ENCODE results near the gene IMPA2.

The IMPA2 gene

DNA sequence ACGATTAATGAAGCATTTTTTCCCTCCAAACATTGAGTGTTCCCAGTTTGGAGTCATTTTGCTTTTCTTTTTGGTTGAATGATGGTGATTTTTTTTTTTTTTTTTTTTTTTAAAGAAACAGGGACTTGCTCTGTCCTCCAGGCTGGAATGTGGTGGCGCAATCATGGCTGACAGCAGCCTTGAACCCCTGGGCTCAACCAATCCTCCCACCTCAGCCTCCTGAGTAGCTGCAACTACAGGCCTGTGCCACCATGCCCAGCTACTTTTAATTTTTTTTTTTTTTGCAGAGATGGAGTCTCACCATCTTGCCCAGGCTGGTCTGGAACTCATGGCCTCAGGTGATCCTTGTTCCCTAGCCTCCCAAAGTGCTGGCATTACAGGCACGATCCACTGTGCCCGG lies 46.2 kb downstream of the IMPA2 start:
- Histone ChIP-seq H3K27ac (ENCODE audit: low read depth, low read length) (no peak overlapping the region), H4K8ac (ENCODE audit: low read depth, low read length) (no peak overlapping the region), H3K9me3 (ENCODE audit: insufficient read depth, low read depth, low read length) (no peaks in the 10 kb centered on the region), H2BK120ac (ENCODE audit: insufficient read depth, low read length, poor library complexity) (no peak overlapping the region), H3K4ac (ENCODE audit: low read depth, low read length) (no peak overlapping the region), H2AFZ (ENCODE audit: insufficient read depth, low read length, poor library complexity) (no peak overlapping the region), H3K36me3 (ENCODE audit: control insufficient read depth in 1 of 2, insufficient read depth in 2 of 2, low read length in 2 of 2) (no peaks in the 10 kb centered on the region), H3K4me2 (ENCODE audit: low read length) (no peak overlapping the region), H3K4me3 (ENCODE audit: low read depth, low read length) (no peak overlapping the region), H4K91ac (ENCODE audit: low read depth, low read length) (no peak overlapping the region), H2BK12ac (ENCODE audit: low read length) (no peak overlapping the region), H3K79me1 (ENCODE audit: low read length) (no peaks in the 10 kb centered on the region), H2AK5ac (ENCODE audit: low read length) (no peak overlapping the region), H3K27me3 (ENCODE audit: insufficient read depth, low read length) (no peaks in the 10 kb centered on the region), H3K9ac (ENCODE audit: low read length) (no peak overlapping the region), H3K4me1 (ENCODE audit: control insufficient read depth in 1 of 2, insufficient read depth in 2 of 2, low read length in 2 of 2) (no peaks in the 10 kb centered on the region), H2BK5ac (ENCODE audit: low read depth, low read length, poor library complexity) (no peak overlapping the region), H4K12ac (ENCODE audit: low read depth, low read length) (no peak overlapping the region), H3K79me2 (ENCODE audit: control insufficient read depth, insufficient read depth, low read length, poor library complexity) (no peaks in the 10 kb centered on the region), H3K23ac (ENCODE audit: low read length) (no peak overlapping the region), H3K18ac (ENCODE audit: low read length) (no peak overlapping the region), H3K14ac (ENCODE audit: low read length) (no peak overlapping the region)
- no CpG with 5 or more reads among the region's 4 CpGs for WGBS (ENCODE audit: extremely low coverage, insufficient coverage, insufficient read length)
- DNase-seq, result no peak

DNA sequence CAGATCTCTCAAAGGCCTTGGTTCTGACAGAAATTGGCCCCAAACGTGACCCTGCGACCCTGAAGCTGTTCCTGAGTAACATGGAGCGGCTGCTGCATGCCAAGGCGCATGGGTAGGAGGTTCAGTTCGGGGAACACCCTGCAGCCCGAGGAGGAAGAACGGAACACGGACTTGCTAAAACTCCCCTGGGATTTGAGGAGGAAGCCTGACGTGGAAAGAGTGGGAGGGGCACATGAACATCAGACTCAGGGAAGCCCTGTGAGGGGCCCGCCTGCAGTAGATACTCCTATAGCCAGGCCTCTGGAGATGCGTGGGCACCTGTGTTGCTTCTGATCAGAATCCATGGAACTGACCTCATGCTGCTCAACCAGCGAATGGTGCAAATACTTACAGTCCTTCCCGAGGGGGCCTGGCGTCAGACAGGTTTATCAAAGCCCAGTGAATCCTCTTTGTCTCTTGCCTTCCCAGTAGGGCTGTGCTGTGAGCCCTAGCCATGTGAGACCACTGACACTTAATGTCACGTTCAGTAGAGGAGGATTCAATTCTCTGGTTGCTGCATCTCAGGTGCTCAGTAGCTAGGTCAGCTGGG lies 46.8 kb downstream of the IMPA2 start:
- no peak overlapping the region for H2BK120ac ChIP-seq (ENCODE audit: insufficient read depth, low read length, poor library complexity)
- no peak overlapping the region for H3K27ac ChIP-seq (ENCODE audit: low read depth, low read length)
- no peak overlapping the region for H4K12ac ChIP-seq (ENCODE audit: low read depth, low read length)
- H3K36me3 ChIP-seq (ENCODE audit: control insufficient read depth in 1 of 2, insufficient read depth in 2 of 2, low read length in 2 of 2), result no peaks in the 10 kb centered on the region
- H4K8ac ChIP-seq (ENCODE audit: low read depth, low read length), result no peak overlapping the region
- H3K27me3 ChIP-seq (ENCODE audit: insufficient read depth, low read length), result no peaks in the 10 kb centered on the region
- no peak overlapping the region for H2BK5ac ChIP-seq (ENCODE audit: low read depth, low read length, poor library complexity)
- no peaks in the 10 kb centered on the region for H3K9me3 ChIP-seq (ENCODE audit: insufficient read depth, low read depth, low read length)
- no peaks in the 10 kb centered on the region for H3K4me1 ChIP-seq (ENCODE audit: control insufficient read depth in 1 of 2, insufficient read depth in 2 of 2, low read length in 2 of 2)
- H3K79me1 ChIP-seq (ENCODE audit: low read length), result no peaks in the 10 kb centered on the region
- H3K4me2 ChIP-seq (ENCODE audit: low read length), result no peak overlapping the region
- H3K4me3 ChIP-seq (ENCODE audit: low read depth, low read length), result no peak overlapping the region
- H3K9ac ChIP-seq (ENCODE audit: low read length), result no peak overlapping the region
- no peak overlapping the region for H2BK12ac ChIP-seq (ENCODE audit: low read length)
- H4K91ac ChIP-seq (ENCODE audit: low read depth, low read length), result no peak overlapping the region
- H2AFZ ChIP-seq (ENCODE audit: insufficient read depth, low read length, poor library complexity), result no peak overlapping the region
- DNase-seq, result no peak
- no peak overlapping the region for H3K18ac ChIP-seq (ENCODE audit: low read length)
- H2AK5ac ChIP-seq (ENCODE audit: low read length), result no peak overlapping the region
- H3K23ac ChIP-seq (ENCODE audit: low read length), result no peak overlapping the region
- WGBS (ENCODE audit: extremely low coverage, insufficient coverage, insufficient read length), result no CpG with 5 or more reads among the region's 15 CpGs
- H3K14ac ChIP-seq (ENCODE audit: low read length), result no peak overlapping the region
- H3K79me2 ChIP-seq (ENCODE audit: control insufficient read depth, insufficient read depth, low read length, poor library complexity), result no peaks in the 10 kb centered on the region
- no peak overlapping the region for H3K4ac ChIP-seq (ENCODE audit: low read depth, low read length)

DNA sequence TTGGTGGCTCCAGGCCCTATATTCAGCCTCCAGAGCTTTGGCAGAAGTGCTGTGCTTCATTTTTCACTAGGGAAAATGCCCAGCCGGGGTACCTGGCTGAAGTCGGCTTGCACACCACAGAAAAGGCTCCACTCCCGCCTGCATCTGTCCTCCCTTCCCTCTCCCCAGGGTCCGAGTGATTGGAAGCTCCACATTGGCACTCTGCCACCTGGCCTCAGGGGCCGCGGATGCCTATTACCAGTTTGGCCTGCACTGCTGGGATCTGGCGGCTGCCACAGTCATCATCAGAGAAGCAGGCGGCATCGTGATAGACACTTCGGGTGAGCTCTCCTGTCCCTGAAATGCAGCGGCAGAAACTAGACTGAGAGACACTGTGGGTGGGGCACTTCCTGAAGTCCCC lies 47.4 kb downstream of the IMPA2 start:
- no peak overlapping the region for H3K23ac ChIP-seq (ENCODE audit: low read length)
- H3K27me3 ChIP-seq (ENCODE audit: insufficient read depth, low read length), result no peaks in the 10 kb centered on the region
- no CpG with 5 or more reads among the region's 11 CpGs for WGBS (ENCODE audit: extremely low coverage, insufficient coverage, insufficient read length)
- no peak overlapping the region for H2BK12ac ChIP-seq (ENCODE audit: low read length)
- H4K8ac ChIP-seq (ENCODE audit: low read depth, low read length), result no peak overlapping the region
- DNase-seq, result no peak
- no peak overlapping the region for H3K9ac ChIP-seq (ENCODE audit: low read length)
- H3K79me1 ChIP-seq (ENCODE audit: low read length), result no peaks in the 10 kb centered on the region
- H2BK5ac ChIP-seq (ENCODE audit: low read depth, low read length, poor library complexity), result no peak overlapping the region
- H3K9me3 ChIP-seq (ENCODE audit: insufficient read depth, low read depth, low read length), result no peaks in the 10 kb centered on the region
- no peak overlapping the region for H4K12ac ChIP-seq (ENCODE audit: low read depth, low read length)
- no peak overlapping the region for H3K27ac ChIP-seq (ENCODE audit: low read depth, low read length)
- no peak overlapping the region for H3K18ac ChIP-seq (ENCODE audit: low read length)
- no peak overlapping the region for H3K4ac ChIP-seq (ENCODE audit: low read depth, low read length)
- no peaks in the 10 kb centered on the region for H3K36me3 ChIP-seq (ENCODE audit: control insufficient read depth in 1 of 2, insufficient read depth in 2 of 2, low read length in 2 of 2)
- no peak overlapping the region for H2AK5ac ChIP-seq (ENCODE audit: low read length)
- no peaks in the 10 kb centered on the region for H3K79me2 ChIP-seq (ENCODE audit: control insufficient read depth, insufficient read depth, low read length, poor library complexity)
- no peak overlapping the region for H2AFZ ChIP-seq (ENCODE audit: insufficient read depth, low read length, poor library complexity)
- H3K14ac ChIP-seq (ENCODE audit: low read length), result no peak overlapping the region
- no peak overlapping the region for H4K91ac ChIP-seq (ENCODE audit: low read depth, low read length)
- no peak overlapping the region for H3K4me3 ChIP-seq (ENCODE audit: low read depth, low read length)
- no peaks in the 10 kb centered on the region for H3K4me1 ChIP-seq (ENCODE audit: control insufficient read depth in 1 of 2, insufficient read depth in 2 of 2, low read length in 2 of 2)
- H3K4me2 ChIP-seq (ENCODE audit: low read length), result no peak overlapping the region
- no peak overlapping the region for H2BK120ac ChIP-seq (ENCODE audit: insufficient read depth, low read length, poor library complexity)

DNA sequence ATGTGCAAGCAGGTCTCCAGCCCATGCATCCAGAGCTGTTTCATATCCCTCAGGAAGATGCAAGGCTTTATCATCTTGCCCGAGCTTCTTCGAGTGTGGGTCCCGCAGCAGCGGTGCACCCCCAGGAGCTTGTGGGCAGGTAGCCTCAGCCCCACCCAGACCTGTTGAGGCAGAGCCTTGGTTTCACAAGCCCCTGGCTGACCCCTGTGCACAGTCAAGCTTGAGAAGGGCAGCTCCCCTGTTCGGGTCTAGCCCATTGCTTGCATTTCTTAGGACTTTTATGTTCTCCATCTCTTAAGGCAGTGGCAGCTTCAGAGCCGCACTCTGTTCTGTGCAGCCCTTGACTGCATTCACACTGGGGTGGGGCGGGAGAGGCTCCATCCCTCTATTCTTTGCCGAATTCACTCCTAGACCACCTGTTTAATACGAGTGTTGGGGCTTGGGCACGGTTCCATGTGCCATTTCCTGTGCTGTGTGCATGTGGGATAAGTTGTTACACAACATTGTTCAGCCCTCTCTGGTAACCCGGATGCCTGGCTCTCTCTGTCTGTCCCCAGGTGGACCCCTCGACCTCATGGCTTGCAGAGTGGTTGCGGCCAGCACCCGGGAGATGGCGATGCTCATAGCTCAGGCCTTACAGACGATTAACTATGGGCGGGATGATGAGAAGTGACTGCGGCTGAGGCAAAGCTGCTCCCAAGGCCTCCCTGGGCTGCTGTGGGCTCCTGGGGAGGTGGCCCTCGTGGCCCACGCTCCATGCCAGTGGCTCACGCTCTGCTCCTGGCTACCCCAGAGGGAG lies 48.7 kb downstream of the IMPA2 start:
- H3K4me1 ChIP-seq (ENCODE audit: control insufficient read depth in 1 of 2, insufficient read depth in 2 of 2, low read length in 2 of 2), result no peaks in the 10 kb centered on the region
- no peak overlapping the region for H2BK120ac ChIP-seq (ENCODE audit: insufficient read depth, low read length, poor library complexity)
- no peak overlapping the region for H3K4ac ChIP-seq (ENCODE audit: low read depth, low read length)
- WGBS (ENCODE audit: extremely low coverage, insufficient coverage, insufficient read length), result no CpG with 5 or more reads among the region's 21 CpGs
- H3K14ac ChIP-seq (ENCODE audit: low read length), result no peak overlapping the region
- H3K27me3 ChIP-seq (ENCODE audit: insufficient read depth, low read length), result no peaks in the 10 kb centered on the region
- no peak overlapping the region for H3K27ac ChIP-seq (ENCODE audit: low read depth, low read length)
- no peaks in the 10 kb centered on the region for H3K36me3 ChIP-seq (ENCODE audit: control insufficient read depth in 1 of 2, insufficient read depth in 2 of 2, low read length in 2 of 2)
- no peak overlapping the region for H4K8ac ChIP-seq (ENCODE audit: low read depth, low read length)
- no peaks in the 10 kb centered on the region for H3K79me1 ChIP-seq (ENCODE audit: low read length)
- no peak overlapping the region for H2BK5ac ChIP-seq (ENCODE audit: low read depth, low read length, poor library complexity)
- no peaks in the 10 kb centered on the region for H3K9me3 ChIP-seq (ENCODE audit: insufficient read depth, low read depth, low read length)
- no peak overlapping the region for H2AFZ ChIP-seq (ENCODE audit: insufficient read depth, low read length, poor library complexity)
- no peak overlapping the region for H3K4me3 ChIP-seq (ENCODE audit: low read depth, low read length)
- DNase-seq, result no peak
- H3K9ac ChIP-seq (ENCODE audit: low read length), result no peak overlapping the region
- H3K23ac ChIP-seq (ENCODE audit: low read length), result no peak overlapping the region
- no peak overlapping the region for H2AK5ac ChIP-seq (ENCODE audit: low read length)
- no peak overlapping the region for H3K4me2 ChIP-seq (ENCODE audit: low read length)
- H4K91ac ChIP-seq (ENCODE audit: low read depth, low read length), result no peak overlapping the region
- H3K18ac ChIP-seq (ENCODE audit: low read length), result no peak overlapping the region
- H4K12ac ChIP-seq (ENCODE audit: low read depth, low read length), result no peak overlapping the region
- H2BK12ac ChIP-seq (ENCODE audit: low read length), result no peak overlapping the region
- no peaks in the 10 kb centered on the region for H3K79me2 ChIP-seq (ENCODE audit: control insufficient read depth, insufficient read depth, low read length, poor library complexity)
